ENCODE data around the gene PRDM16. TPM values are rescaled to one million over a fixed set of nuclear protein-coding genes. Genes with fewer than 3 reads are reported as not detected.

PRDM16 gene
- total RNA-seq, 1 donor from 2014 or later: not detected

DNA sequence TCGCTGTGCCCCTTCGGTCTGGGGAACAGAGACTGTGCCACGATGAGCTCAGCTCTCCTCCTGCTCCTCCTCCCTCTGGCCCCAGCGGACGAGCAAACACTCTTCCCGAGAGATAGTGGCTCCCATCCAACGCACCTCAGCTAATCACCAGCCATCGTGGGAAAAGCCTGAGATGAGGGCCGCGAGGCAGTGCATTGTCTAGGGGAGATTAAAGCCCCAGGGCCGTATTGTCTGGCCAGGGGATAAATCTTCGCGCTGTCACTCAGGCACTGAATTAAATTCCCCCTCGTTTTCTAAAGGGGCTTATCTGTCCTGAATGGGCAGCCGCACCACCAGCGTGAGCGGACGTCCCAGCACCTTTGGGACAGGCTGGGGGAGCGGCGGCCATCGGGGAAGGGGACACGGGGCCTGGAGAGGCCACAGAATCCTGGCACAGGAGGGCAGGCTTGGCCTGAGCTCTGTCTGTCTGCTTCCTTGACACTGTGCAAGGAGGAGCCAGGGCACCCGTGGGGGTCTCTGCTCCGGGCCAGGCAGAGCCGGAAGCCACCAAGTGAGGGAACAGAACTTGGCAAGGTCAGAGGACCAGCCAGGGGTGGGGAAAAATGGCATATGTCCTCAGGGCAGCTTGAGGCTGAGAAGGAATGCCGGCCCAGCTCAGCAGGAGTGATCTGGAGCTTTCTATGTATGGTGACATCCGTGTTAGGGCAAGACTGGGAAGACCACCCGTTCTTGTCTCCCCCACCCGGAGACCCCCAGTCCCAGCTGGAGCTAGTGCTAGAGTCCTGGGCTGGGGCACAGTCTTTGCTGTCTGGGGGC lies 32.3 kb downstream of the PRDM16 start:
- intact Hi-C loops (cut with micrococcal nuclease): no loop called here
- Mint-ChIP-seq H3K9me3 (no peaks in the 10 kb centered on the region), H3K27ac (no peak overlapping the region), H3K4me1 (ENCODE audit: low read depth) (no peaks in the 10 kb centered on the region), H3K36me3 (ENCODE audit: low read depth) (no peaks in the 10 kb centered on the region), H3K4me3 (ENCODE audit: low read depth) (no peak overlapping the region), H3K27me3 (ENCODE audit: low read depth) (no peaks in the 10 kb centered on the region)
- no peak for DNase-seq (ENCODE audit: low spot score)

DNA sequence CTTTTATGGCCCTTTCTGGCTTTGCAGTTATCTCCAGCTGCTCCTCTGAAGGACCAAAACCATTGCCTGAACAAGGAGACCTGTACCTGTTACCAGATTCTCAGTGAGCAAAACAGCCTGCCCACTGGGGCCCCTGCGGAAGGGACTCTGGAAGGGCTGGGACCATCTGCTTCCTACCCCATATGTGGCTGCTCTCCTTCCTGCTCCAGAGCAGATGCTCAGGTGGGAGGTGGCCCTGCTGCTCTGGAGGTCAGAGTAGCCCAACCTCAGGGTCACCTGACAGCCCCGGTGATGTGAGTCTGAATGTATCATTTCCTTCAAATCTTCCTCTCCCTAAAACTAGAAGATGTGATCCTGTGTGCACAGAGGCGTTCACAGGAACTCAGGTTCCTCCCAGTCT lies 33.6 kb downstream of the PRDM16 start:
- Mint-ChIP-seq H3K27me3 (ENCODE audit: low read depth) (no peaks in the 10 kb centered on the region), H3K27ac (no peak overlapping the region), H3K4me3 (ENCODE audit: low read depth) (no peak overlapping the region), H3K4me1 (ENCODE audit: low read depth) (no peaks in the 10 kb centered on the region), H3K9me3 (no peaks in the 10 kb centered on the region), H3K36me3 (ENCODE audit: low read depth) (no peaks in the 10 kb centered on the region)
- intact Hi-C loops (cut with micrococcal nuclease): no loop called here
- no peak for DNase-seq (ENCODE audit: low spot score)

GRCh38 chr1:3103967-3104677 lies 35.1 kb downstream of the PRDM16 start:
- Mint-ChIP-seq H3K27me3 (ENCODE audit: low read depth) (no peaks in the 10 kb centered on the region), H3K4me3 (ENCODE audit: low read depth) (no peak overlapping the region), H3K4me1 (ENCODE audit: low read depth) (no peaks in the 10 kb centered on the region), H3K36me3 (ENCODE audit: low read depth) (no peaks in the 10 kb centered on the region), H3K9me3 (no peaks in the 10 kb centered on the region), H3K27ac (no peak overlapping the region)
- intact Hi-C loops (cut with micrococcal nuclease): no loop called here
- DNase-seq (ENCODE audit: low spot score): no peak

DNA sequence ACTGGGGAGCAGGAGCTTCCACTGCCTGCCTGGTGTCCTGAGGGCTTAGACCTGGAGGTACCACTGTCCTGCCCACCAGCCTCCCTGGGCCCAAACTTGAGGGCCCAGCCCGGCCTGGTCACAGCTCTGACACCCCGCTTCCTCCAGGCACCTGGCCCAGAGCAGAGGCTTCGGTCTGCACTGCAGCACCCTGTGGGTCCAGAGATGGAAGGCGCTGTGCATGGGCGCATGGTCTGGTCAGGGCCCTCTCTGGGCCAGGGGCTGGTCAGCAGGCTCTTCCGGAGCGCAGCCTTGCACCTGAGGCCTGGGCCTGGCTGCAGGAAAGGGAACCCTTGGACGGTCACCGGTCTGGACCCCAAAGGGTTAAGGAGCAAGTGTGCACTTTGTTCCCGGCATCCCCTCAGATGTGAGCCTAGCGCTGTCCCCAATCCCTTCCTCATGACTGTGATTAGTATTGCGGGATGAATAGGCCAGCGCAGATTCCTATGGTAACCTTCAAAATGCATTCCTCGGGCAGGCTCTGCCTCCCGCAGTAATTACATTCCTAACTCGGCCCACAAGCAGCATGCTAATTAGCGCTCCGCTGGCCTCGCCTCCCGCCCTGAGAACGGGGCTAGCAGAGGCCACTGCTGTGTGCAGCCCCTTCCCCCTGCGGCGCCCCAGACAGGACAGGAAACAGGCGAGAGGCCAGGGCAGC lies 36.3 kb downstream of the PRDM16 start:
- no peaks in the 10 kb centered on the region for H3K9me3 Mint-ChIP-seq
- intact Hi-C loops (cut with micrococcal nuclease): no loop called here
- H3K4me1 Mint-ChIP-seq (ENCODE audit: low read depth): no peaks in the 10 kb centered on the region
- no peak overlapping the region for H3K27ac Mint-ChIP-seq
- H3K36me3 Mint-ChIP-seq (ENCODE audit: low read depth): no peaks in the 10 kb centered on the region
- H3K27me3 Mint-ChIP-seq (ENCODE audit: low read depth): no peaks in the 10 kb centered on the region
- no peak for DNase-seq (ENCODE audit: low spot score)
- no peak overlapping the region for H3K4me3 Mint-ChIP-seq (ENCODE audit: low read depth)

DNA sequence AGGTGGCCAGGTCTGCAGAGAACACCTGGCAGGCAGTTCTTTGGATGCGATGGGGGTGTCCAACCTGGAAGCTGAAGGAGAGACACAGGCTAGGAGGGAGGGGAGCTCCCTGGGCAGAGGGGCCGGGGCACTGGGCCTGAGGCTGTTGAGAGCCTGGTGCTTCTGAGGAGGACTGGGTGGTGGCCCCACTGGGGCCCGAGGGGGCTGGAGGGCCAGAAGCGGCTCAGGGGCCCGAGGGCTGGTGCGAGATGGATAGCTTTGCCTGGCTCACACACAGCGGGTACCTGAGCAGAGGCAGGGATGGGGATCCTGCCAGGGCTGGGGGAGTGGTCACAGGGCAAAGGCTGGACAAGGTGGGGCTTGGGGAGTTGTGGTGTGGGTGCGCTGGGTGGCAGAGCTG lies 37.2 kb downstream of the PRDM16 start:
- H3K36me3 Mint-ChIP-seq (ENCODE audit: low read depth): no peaks in the 10 kb centered on the region
- H3K27me3 Mint-ChIP-seq (ENCODE audit: low read depth): no peaks in the 10 kb centered on the region
- no peaks in the 10 kb centered on the region for H3K4me1 Mint-ChIP-seq (ENCODE audit: low read depth)
- H3K4me3 Mint-ChIP-seq (ENCODE audit: low read depth): no peak overlapping the region
- DNase-seq (ENCODE audit: low spot score): no peak
- no peak overlapping the region for H3K27ac Mint-ChIP-seq
- intact Hi-C loops (cut with micrococcal nuclease): no loop called here
- no peaks in the 10 kb centered on the region for H3K9me3 Mint-ChIP-seq

GRCh38 chr1:3107201-3107600 lies 38.2 kb downstream of the PRDM16 start:
- Mint-ChIP-seq H3K27ac (no peak overlapping the region), H3K36me3 (ENCODE audit: low read depth) (no peaks in the 10 kb centered on the region), H3K4me1 (ENCODE audit: low read depth) (no peaks in the 10 kb centered on the region), H3K27me3 (ENCODE audit: low read depth) (no peaks in the 10 kb centered on the region), H3K9me3 (no peaks in the 10 kb centered on the region), H3K4me3 (ENCODE audit: low read depth) (no peak overlapping the region)
- no peak for DNase-seq (ENCODE audit: low spot score)
- intact Hi-C loops (cut with micrococcal nuclease): no loop called here

GRCh38 chr1:3109355-3109754 lies 40.4 kb downstream of the PRDM16 start:
- no peak overlapping the region for H3K27ac Mint-ChIP-seq
- no peaks in the 10 kb centered on the region for H3K4me1 Mint-ChIP-seq (ENCODE audit: low read depth)
- H3K9me3 Mint-ChIP-seq: peaks cover 6% of the 10 kb centered on the region
- intact Hi-C loops (cut with micrococcal nuclease): no loop called here
- H3K36me3 Mint-ChIP-seq (ENCODE audit: low read depth): no peaks in the 10 kb centered on the region
- no peak overlapping the region for H3K4me3 Mint-ChIP-seq (ENCODE audit: low read depth)
- no peak for DNase-seq (ENCODE audit: low spot score)
- H3K27me3 Mint-ChIP-seq (ENCODE audit: low read depth): no peaks in the 10 kb centered on the region

DNA sequence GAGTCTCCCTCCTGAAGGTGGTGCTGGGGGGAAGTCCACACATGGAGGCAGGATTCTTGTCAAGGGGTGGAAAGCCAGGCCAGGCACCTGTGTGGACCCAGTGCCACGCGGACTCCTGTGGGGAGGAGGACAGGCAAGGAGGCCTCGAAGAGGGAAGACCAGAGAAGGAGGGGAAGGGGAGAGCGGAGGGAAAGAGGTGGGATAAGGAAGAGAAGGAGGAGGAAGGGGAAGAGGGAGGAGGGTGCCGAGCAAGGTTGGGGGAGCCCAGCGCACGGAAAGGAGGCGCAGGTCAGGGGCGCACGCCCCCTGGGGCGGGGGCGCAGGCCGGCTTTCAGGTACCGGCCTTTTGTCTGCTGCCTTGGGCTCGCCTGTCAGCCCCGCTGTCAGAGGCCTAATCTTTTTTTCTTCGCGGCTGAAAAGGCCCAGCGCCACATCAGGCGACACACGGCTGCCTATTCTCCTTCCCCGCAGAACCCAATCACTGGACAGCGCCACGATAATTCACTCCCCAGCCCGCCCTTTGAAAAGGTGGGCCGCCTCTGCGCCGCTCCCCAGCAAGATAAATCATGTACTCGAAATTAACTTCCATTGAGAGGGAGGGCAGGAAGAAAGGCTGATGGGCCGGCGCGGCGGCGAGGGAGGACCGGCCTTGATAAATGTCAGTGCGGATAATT lies 42.5 kb downstream of the PRDM16 start:
- DNase-seq (ENCODE audit: low spot score): no peak
- H3K9me3 Mint-ChIP-seq: peaks cover 6% of the 10 kb centered on the region
- H3K4me1 Mint-ChIP-seq (ENCODE audit: low read depth): no peaks in the 10 kb centered on the region

GRCh38 chr1:3112526-3112925 lies 43.5 kb downstream of the PRDM16 start:
- no peak for DNase-seq (ENCODE audit: low spot score)
- intact Hi-C loops (cut with micrococcal nuclease): no loop called here
- Mint-ChIP-seq H3K27me3 (ENCODE audit: low read depth) (no peaks in the 10 kb centered on the region), H3K9me3 (peaks cover 6% of the 10 kb centered on the region), H3K4me3 (ENCODE audit: low read depth) (no peak overlapping the region), H3K36me3 (ENCODE audit: low read depth) (no peaks in the 10 kb centered on the region), H3K4me1 (ENCODE audit: low read depth) (no peaks in the 10 kb centered on the region), H3K27ac (no peak overlapping the region)

More for the DNA sequence above, 42.5 kb downstream of the PRDM16 start:
- intact Hi-C loops (cut with micrococcal nuclease): no loop called here
- Mint-ChIP-seq H3K36me3 (ENCODE audit: low read depth) (no peaks in the 10 kb centered on the region), H3K27me3 (ENCODE audit: low read depth) (no peaks in the 10 kb centered on the region), H3K4me3 (ENCODE audit: low read depth) (no peak overlapping the region), H3K27ac (no peak overlapping the region)

GRCh38 chr1:3113047-3113740 lies 44.2 kb downstream of the PRDM16 start:
- Mint-ChIP-seq H3K36me3 (ENCODE audit: low read depth) (no peaks in the 10 kb centered on the region), H3K9me3 (peaks cover 6% of the 10 kb centered on the region), H3K27me3 (ENCODE audit: low read depth) (no peaks in the 10 kb centered on the region), H3K4me1 (ENCODE audit: low read depth) (no peaks in the 10 kb centered on the region), H3K27ac (no peak overlapping the region), H3K4me3 (ENCODE audit: low read depth) (no peak overlapping the region)
- DNase-seq (ENCODE audit: low spot score): no peak
- intact Hi-C loops (cut with micrococcal nuclease): no loop called here

DNA sequence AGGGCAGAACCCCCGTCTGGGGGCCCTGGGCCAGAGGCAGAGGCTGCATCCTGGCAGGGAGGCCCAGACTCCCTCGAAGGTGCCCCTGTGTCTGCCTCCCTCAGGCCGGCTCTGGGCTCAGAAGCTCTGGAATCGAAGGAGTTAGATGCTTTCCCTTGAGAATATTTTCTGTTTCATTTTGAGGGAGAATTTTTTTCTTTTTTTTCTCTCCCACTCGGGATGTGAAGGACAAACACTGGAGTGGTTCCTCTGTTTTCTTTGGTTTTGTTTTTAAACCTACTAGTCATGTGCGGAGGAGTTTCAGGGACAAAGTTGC lies 44.7 kb downstream of the PRDM16 start:
- H3K9me3 Mint-ChIP-seq: peaks cover 6% of the 10 kb centered on the region
- DNase-seq (ENCODE audit: low spot score): no peak
- H3K27me3 Mint-ChIP-seq (ENCODE audit: low read depth): no peaks in the 10 kb centered on the region
- no peaks in the 10 kb centered on the region for H3K4me1 Mint-ChIP-seq (ENCODE audit: low read depth)
- H3K27ac Mint-ChIP-seq: no peak overlapping the region
- intact Hi-C loops (cut with micrococcal nuclease): no loop called here
- H3K36me3 Mint-ChIP-seq (ENCODE audit: low read depth): no peaks in the 10 kb centered on the region
- no peak overlapping the region for H3K4me3 Mint-ChIP-seq (ENCODE audit: low read depth)

DNA sequence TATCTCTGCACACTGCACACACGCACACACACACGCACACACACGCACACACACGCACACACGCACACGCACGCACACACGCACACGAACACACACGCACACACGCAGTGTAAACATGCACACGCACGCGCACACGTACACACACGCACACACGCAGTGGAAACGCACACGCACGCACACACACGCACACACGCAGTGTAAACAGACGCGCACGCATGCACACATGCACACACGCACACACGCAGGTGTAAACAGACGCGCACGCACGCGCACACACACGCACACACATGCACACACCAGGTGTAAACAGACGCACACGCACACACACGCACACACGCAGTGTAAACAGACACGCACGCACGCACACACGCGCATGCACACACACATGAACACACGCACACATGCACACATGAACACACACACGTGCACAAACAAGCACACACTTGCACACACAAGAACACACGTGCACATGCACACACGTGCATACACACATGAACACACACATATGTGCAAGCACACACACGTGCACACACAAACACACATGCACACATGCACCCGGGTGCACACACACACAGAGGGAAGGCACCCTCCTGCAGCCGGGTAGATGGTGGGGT lies 45.2 kb downstream of the PRDM16 start:
- H3K9me3 Mint-ChIP-seq: peaks cover 6% of the 10 kb centered on the region
- no peak overlapping the region for H3K4me3 Mint-ChIP-seq (ENCODE audit: low read depth)
- intact Hi-C loops (cut with micrococcal nuclease): no loop called here
- H3K36me3 Mint-ChIP-seq (ENCODE audit: low read depth): no peaks in the 10 kb centered on the region
- no peaks in the 10 kb centered on the region for H3K27me3 Mint-ChIP-seq (ENCODE audit: low read depth)
- H3K27ac Mint-ChIP-seq: no peak overlapping the region
- H3K4me1 Mint-ChIP-seq (ENCODE audit: low read depth): no peaks in the 10 kb centered on the region
- no peak for DNase-seq (ENCODE audit: low spot score)

All from activated T-helper 2 cell treated with anti-CD3 and anti-CD28 coated beads, Interferon-gamma antibody, Interleukin-2, Interleukin-4, amounts not matched to agents 10 μg/mL and 5 μg/mL and 100 μg/mL, durations not matched to agents 14 hours and 24 hours and 36 hours (primary cell).